ENCODE measurements around the gene PROKR1.
"Not testable (repeated sequence)": the region's sequence is repeated elsewhere in the genome, so short reads cannot be mapped to it uniquely, and the experiment has no call there.

Gene PROKR1

DNA sequence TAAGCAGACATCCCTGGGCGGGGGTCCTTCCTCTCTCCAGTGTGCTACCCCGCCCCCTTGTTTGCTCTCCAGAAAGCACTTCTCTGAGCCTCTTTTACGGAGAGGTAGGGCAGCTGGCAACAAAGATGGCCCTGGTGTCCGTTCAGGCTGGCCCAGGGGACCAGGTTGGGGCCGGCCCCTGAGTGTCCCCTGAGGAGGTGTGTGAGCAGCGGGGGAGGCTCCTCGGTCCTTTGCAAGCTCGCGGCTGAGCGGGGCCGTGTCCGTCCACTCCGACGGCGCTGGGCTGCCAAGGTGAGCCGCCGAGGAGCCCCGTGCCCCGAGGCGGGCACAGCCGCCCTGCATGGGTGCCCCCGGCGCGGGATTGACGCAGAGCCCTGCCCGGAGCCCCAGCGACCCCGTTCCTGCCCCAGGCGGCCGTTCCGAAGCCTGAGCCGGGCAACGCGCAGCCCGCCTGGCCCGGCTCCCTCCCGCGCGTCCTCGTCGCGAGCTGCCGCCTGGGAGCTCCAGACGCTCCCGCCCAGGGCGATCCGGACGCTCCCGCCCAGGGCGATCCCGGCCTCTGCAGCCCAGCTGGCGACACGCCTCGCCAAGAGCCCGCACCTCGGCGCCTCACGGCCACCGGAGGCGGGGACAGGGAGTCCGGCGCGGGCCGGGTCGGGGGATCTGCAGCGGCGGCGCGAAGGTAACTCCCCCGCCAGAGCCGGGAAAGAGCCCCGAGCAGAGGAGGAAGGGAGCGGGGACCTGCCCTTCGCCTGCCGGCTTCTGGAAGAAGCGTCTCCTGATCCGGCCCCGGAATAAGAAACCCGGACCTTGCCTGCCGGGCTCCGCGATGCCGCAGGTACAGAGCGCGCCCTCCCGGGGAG, at the start of gene PROKR1:
TSS of gene PROKR1 (plus strand) at position 569 of the 863 bp plus-strand sequence. CDS start 2,243 bp downstream, outside the sequence.
- DNase-seq: peak; percentile 81

DNA sequence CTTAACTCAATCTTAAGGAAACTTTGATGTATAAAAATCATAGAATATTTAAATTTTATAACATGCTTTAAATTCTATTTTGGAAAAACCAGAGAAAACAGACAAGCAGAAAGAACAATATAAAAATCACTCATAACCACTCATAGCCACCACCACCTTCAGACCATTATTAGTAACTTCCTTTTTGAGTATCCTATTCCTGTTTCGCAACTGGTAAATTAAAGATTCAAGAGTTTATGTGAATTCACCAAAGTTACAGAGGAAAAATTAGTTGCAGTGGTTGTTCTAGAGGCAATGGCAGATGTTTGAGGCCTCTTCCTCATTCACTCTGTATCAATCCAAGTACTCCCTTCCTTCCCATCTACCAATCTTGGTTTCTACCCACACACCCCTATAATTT, 49.3 kb upstream of the PROKR1 start:
- DNase-seq: no peak

DNA sequence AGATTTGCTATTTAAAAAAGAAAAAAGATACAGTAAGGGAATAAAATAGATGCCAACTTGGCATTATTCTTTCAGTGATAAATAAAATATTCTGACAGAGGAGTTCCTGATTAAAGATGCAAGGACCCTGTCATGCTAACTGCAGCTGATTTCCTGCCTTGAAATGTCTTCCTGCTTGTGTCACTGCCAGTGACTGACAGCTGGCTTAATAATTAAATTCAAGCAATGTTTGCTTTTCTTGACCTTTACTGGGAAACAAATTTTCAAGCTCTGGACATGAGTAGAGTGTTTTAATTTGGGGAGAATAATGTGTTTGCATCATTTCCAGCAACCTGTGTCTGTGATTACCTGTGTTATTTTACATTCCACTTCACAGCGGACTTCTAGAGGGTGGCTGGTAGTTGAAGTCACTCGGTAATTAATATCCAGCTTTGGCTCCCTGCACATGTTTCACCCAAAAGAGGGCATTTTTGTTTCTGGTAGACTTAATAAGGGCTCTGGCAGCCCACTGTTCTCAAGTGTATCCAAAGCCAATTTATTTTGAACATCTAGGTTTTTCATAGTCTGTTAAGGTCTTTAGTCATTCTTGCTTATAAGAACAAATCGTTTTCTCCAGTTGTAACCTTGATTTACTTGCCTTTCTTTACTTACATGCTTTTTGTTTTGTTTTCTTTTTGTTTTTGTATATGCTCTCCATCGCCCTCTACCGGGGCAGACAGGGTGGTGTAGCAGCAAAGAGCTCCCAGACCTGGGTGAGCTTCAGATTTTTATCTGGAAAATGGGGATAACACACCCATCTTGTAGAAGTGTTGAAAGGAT, 48.5 kb upstream of the PROKR1 start:
- peak; percentile 83 for DNase-seq

DNA sequence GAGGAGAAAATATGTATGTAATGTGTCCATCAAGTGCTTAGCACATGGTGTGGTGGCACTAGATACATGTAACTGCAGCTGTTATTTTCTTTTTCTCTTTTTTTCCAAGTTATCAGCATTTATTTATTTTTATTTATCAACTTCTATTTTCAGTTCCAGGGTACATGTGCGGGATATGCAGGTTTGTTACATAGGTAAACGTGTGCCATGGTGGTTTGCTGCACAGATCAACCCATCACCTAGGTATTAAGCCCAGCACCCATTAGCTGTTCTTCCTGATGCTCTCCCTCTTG, 47.9 kb upstream of the PROKR1 start:
- DNase-seq: not testable (repeated sequence)

DNA sequence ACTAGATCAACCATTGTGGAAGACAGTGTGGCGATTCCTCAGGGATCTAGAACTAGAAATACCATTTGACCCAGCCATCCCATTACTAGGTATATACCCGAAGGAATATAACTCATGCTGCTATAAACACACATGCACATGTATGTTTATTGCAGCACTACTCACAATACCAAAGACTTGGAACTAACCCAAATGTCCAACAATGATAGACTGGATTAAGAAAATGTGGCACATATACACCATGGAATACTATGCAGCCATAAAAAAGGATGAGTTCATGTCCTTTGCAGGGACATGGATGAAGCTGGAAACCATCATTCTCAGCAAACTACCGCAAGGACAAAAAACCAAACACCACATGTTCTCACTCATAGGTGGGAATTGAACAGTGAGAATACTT, 42.9 kb upstream of the PROKR1 start:
- not testable (repeated sequence) for DNase-seq

DNA sequence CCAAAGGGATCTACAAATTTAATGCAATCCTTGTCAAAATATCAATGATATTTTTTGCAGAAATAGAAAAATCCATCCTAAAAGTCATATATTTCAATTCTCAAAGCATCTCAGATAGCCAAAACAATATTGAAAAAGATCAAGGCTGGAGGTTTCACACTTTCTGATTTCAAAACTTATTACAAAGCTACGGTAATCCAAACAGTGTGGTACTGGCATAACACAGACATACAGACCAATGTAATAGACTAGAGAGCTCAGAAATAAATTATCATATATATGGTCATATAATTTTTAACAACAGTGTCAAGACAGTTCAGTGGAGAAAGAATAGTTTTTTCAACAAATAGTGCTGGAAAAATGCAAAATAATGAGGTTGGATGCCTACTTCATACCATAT, 40.3 kb upstream of the PROKR1 start:
- DNase-seq: no peak

DNA sequence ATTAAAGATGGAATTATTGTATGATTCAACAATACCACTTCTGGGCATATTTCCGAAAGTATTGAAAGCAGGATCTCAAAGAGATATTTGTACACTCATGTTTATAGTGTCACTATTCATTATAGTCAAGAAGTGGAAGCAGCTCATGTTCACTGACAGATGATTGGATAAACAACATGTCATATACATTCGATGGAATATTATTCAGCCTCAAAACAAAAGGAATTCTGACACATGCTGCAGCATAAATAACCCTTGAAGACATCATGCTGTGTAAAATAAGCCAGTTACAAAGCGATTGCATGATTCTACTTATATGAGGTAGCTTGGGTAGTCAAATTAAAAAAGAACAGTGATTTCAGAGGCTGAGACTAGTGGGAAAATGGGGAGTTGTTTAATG, 39.3 kb upstream of the PROKR1 start:
- DNase-seq: no peak

DNA sequence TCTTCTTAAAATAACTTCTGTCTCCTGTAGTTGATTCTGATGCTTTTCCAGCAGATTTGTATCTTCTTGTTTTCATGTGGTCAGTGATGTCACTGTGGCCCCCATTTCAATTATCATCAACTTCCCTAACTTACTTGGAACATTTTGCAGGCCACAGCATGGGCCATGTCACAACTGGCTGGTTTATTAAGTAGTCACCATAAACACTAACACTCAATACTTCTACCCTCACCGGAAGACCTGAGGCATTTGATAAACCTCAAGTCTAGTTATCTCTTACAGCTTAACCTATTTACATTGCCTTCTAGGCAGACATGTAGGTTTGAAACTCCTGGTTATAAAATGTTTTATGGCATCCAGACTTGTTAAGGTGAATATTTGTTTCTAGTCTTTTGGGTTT, 37.4 kb upstream of the PROKR1 start:
- DNase-seq: no peak

DNA sequence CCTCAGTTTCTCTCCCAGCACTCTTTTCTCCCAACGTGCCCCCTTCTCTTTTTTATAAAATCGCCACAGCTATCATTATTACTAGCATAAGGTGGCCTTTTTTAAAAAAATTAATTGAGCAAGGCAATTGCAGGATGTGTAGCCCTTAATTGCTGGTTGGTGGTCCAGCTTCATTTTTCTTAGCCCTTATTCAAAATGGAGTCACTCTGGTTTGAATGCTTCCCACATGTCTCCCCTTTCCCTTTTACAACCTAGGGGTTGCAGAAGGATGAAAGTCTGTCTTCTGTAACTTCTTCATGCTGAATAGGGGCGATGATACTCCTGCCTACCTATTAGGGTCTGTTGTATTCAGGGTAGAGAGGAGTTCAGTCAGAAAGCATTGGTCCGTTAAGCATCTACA, 36.6 kb upstream of the PROKR1 start:
- no peak for DNase-seq

DNA sequence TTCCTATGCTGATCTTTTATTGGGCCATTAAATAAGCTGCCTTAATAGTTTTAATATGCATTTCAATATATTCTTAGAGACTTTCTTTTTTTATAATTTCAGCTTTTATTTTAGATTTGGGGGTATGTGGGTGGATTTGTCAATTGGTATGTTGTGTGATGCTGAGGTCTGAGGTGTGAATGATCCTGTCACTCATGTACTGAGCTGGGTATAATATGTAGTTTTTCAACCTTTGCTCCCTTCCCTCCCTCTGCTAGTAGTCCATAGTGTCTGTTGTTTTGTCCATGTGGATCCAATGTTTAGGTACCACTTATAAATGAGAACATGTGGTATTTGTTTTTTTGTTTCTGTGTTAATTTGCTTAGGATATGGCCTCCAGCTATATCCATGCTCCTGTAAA, 35.5 kb upstream of the PROKR1 start:
- DNase-seq: no peak

DNA sequence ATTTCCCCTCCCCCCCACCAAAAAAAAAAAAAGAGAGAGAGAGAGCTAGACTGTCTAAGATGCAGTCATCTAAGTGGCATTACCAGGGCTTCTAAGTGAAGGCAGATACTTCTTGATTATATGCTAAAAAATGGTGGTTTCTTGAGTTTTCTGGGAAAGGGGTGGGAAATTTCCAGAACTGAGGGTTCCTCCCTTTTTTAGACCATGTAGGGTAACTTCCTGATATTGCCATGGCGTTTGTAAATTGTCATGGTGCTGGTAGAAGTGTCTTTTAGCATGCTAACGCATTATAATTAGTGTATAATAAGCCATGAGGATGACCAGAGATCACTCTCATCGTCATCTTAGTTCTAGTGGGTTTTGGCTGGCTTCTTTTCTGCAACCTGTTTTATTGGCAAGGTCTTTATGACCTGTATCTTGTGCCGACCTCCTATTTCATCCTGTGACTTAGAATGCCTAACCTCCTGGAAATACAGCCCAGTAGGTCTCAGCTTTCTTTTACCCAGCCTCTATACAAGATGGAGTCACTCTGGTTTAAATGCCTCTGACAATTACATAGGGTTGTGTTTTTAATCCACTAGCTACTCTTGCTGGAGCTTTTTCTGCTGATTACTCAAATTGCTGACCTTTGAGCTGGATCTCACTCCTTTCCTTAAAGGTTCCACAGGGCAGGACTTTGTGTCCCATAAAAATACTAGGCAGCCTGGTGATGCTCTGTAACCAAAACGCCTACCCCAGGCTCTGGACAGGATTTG, 30.4 kb upstream of the PROKR1 start:
- DNase-seq: no peak

DNA sequence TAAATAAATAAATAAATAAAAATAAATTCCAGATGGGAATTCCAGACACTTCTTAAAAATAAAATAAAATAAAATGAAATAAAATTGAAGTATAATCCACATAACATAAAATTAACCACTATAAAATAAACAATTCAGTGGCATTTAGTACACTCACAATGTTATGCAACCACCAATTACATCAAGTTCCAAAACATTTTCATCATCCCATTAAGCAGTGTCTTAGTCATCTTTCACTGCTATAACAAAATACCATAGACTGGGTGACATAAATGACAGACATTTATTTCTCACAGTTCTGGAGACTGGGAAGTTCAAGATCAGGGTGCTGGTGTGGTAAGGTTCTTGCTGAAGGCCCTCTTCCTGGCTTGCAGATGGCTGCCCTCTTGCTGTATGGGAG, 22.6 kb upstream of the PROKR1 start:
- DNase-seq: no peak

DNA sequence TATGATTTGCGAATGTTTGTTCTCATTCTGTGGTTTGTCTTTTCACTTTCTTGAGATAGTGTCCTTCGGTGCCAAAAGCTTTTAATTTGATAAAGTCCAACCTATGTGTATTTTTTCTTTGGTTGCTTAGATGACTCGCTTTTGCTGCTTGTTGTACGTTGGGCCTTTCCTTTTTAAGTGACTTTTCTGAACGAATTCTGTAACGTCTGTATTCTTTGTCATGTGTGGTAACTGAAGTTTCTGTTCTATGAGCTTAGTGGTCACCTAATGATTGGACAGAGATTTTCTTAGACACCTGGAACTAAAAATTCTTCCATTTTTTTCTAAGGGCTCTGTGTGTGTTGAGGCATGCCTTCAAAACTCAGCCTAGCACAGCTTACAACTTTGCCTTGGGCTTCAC, 19.6 kb upstream of the PROKR1 start:
- no peak for DNase-seq

DNA sequence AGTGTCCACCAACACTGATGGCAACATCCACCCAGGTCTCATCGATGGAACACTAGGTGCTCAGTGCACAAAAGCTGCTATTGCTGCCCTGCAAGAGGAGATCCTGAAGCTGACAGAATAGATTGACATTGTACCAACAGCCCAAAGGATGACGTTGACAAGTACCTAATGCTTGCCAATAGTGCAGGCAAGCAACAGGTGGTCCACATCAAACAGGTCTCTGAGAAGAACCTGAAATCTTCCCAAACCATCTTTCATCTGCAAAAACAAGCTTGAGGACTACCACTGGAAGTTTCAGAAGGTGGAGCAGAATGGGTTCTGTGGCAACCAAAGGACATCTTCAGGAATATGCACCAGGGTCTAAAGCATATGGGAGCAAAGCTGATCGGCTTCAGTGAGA, 15.8 kb upstream of the PROKR1 start:
- DNase-seq: no peak

DNA sequence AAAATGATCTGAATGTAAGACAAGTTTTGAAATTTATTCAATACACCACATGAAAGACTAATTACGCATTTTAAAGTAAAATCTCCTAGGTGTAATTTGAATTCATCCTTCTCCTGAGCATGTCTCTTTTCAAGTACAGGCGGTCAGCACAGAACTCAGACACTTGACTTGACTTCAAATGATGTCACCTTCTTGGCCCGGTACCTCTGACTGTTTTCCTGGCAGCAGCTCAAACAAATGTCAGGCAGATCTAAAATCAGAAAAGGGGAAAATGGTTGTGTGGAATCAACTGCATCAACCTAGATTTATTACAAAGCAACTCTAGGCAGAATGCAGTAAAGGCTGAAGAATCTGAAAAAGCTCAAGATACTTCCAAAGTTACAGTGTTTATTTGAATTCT, 11.4 kb upstream of the PROKR1 start:
- no peak for DNase-seq

DNA sequence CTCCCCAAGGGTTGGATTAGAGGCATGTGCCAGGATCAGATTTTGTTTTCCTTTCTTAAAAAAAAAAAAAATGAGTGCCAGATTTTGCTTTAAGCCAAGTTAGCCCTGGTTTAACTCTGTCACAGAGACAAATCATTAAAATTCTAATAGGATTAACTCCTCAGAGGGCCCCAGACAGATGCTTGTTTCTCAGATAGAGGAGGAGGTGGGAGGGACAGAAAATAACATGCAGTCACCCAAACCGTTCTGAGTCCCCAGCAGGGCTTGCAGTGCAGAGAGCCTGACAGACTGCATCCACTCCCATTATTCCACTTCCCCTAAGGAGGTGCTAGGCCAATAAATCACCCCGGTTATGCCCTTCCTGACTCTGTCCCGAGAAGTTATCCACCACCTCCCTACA, 6.3 kb upstream of the PROKR1 start:
- DNase-seq: no peak

DNA sequence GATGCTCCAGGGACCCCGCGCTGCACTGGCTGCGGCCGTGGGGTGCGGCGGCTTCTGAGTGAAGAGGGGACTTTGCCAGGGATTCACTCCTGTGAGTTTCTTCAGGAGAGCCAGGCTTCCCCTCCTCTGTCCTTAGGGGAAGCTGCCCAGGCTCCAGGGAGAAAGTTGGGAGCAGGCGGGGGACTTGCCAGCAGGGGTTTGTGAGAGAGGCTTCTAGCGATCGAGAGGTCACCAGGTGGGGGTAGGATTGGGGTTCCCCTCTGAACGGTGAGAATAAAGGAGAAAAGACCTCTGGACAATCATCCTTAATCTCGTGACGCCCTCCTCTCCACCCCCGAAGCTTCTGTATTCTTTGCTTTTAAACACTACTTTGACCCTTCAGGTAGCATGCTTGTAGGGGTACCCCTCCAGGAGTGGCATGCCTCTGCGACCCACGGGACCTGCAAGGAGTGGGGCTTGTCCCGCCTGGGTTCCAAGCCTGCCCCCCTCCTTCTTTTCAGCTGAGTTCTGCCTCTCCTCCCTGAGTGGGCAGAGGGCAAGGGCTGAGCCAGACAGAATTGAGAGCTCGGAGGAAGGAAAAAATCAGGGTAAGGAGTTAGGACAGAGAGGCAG, 601 bp downstream of the PROKR1 start:
- no peak for DNase-seq

DNA sequence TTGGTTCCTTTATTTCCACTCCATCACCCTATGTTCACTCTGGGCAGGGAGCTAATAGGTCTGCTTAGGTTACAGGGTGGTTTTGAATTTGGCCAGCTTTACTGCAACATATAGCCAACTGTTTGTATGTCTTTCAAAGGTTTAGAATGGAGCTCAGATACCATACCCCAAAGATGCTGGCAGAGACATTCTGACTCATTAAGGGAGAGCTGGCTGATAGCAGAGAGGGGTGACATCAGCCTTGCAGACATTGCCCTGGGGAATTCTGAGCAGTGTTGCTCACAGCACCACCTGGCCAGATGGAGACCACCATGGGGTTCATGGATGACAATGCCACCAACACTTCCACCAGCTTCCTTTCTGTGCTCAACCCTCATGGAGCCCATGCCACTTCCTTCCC, 2.1 kb downstream of the PROKR1 start:
- DNase-seq: no peak

DNA sequence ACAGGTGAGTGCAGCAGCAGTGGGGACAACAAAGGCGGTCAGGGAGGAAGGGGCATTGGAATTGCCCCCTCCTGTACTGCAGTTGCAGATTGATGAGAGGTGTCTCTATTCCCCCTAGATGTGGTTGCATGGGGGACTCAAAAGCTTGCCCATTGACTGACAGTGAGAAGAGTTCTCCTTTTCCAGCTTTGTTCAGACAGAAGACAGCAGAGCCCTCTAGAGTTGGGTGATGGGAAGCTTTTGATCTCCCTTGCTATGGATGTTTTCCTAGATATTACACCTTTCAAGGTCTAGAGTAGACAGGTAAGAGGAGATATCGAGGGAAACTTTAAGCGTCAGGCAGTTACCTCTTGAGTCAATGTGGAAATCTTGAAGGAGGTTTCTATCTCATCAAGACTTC, 2.9 kb downstream of the PROKR1 start:
- peak; percentile 63 for DNase-seq

DNA sequence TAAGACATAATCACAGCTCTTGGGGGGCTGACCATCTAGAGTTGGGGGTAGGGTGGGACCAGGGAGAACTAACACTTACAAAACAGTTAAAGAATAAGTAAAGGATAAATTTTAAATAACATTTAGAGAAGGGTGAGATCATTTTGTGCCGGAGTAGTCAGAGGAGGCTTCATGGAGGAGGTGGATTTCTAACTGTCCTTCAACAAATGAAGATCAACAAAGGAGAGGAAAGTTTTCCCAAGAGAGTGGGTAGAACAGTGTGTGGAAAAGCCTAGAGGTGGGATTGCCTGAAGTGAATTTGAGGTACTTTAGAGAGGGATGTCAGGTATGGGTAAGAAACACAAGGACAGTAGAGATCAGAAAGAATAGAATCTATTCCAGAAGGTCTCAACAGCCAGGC, 7.3 kb downstream of the PROKR1 start:
- DNase-seq: no peak

DNA sequence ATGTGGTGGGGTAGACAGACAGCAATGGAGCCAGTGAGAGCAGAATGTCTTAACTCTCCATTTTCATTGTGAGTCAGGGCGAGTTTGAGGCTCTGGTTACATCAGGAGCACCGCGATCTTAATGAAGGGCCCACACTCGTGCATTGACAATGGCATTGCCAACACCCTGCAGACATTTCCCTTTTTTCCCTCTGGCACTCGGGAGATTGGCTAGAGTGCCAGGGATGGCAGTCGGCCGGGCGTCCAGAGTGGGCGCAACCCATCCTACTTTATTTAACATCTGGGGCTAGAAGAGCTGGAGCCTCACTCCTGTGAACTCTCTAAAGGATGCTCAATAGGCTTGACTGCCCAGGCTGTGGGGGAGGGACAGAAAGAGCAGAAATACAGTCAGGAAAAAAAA, 9.7 kb downstream of the PROKR1 start:
- no peak for DNase-seq

DNA sequence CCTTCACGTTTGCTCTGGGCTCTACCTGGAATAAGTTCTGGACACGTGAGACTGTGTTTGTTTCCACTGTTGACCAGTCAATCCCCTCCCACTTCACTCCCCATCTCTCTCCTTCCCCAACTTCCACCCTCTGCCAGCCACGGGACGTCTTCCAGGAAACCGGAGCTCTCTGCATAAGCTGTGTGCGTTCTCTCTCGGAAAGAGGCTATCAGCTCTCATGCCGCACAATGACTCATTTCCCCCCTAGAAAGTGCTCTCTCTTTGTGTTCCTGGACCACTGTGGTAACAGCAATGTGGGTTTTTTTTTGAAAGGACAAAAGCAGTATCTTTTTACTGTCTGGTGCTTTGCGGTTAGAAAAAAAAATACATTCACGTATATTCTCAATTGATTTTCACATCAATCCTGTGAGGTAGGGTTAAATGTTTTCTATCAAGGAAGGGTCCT, 10.2 kb downstream of the PROKR1 start:
- DNase-seq: no peak

DNA sequence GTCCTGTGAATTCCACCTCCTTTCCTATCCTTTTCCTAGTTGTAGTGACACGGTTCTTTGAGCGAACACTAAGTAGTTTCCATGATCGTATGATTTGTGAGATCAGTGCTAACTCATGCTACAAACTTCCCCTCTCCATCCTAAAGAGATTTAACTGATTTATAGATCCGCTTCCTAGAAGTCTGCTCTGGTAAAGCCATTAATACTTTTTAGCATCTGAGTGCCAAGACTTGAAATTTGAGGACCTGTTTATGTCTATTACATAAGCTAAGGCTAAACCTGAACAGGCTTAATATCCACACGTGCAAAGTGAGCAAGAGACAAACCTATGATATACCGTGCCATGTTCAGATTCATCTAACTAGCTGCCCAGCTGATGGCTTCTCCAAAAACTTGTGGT, 14.9 kb downstream of the PROKR1 start:
- DNase-seq: no peak
